Measurements from ENCODE around the gene AEBP1. TPM values are rescaled to one million over a fixed set of nuclear protein-coding genes. Genes with fewer than 3 reads are reported as not detected.

AEBP1 gene
- total and polyA plus RNA-seq, 2 experiments from 2014 or later: 15.1 to 42.0 TPM

GRCh38 chr7:44150966-44151941 is 47.1 kb downstream of the AEBP1 start:
- H3K4me2 ChIP-seq: no peak overlapping the region
- no peaks in the 10 kb centered on the region for H3K36me3 Mint-ChIP-seq (ENCODE audit: low read depth)
- peaks cover 18% of the 10 kb centered on the region for H3K4me1 Mint-ChIP-seq
- TF ChIP-seq ZNF331 (CRISPR knock-in tag; IDR thresholded peaks at IDR 0.05; ENCODE audit: low read depth) (no peak), POLR2AphosphoS5 (IDR thresholded peaks at IDR 0.05; ENCODE audit: low read depth) (no peak), CREB1 (CRISPR knock-in tag; IDR thresholded peaks at IDR 0.05; ENCODE audit: low read depth) (no peak), EZH2 (IDR thresholded peaks at IDR 0.05; ENCODE audit: low read depth, unreplicated experiment) (no peak), ETS1 (IDR thresholded peaks at IDR 0.05) (no peak), JUNB (IDR thresholded peaks at IDR 0.05; ENCODE audit: unreplicated experiment) (no peak), NANOG (IDR thresholded peaks at IDR 0.05; ENCODE audit: borderline replicate concordance) (no peak), STAT1 (IDR thresholded peaks at IDR 0.05; ENCODE audit: unreplicated experiment) (no peak), CTCF (conservative IDR thresholded peaks at IDR 0.05; ENCODE audit: low read depth in 2 of 2) (no peak), ZNF114 (CRISPR knock-in tag; IDR thresholded peaks at IDR 0.05) (no peak), EZH2phosphoT487 (IDR thresholded peaks at IDR 0.05; ENCODE audit: unreplicated experiment) (no peak)
- TF ChIP-seq, protein P1, sequence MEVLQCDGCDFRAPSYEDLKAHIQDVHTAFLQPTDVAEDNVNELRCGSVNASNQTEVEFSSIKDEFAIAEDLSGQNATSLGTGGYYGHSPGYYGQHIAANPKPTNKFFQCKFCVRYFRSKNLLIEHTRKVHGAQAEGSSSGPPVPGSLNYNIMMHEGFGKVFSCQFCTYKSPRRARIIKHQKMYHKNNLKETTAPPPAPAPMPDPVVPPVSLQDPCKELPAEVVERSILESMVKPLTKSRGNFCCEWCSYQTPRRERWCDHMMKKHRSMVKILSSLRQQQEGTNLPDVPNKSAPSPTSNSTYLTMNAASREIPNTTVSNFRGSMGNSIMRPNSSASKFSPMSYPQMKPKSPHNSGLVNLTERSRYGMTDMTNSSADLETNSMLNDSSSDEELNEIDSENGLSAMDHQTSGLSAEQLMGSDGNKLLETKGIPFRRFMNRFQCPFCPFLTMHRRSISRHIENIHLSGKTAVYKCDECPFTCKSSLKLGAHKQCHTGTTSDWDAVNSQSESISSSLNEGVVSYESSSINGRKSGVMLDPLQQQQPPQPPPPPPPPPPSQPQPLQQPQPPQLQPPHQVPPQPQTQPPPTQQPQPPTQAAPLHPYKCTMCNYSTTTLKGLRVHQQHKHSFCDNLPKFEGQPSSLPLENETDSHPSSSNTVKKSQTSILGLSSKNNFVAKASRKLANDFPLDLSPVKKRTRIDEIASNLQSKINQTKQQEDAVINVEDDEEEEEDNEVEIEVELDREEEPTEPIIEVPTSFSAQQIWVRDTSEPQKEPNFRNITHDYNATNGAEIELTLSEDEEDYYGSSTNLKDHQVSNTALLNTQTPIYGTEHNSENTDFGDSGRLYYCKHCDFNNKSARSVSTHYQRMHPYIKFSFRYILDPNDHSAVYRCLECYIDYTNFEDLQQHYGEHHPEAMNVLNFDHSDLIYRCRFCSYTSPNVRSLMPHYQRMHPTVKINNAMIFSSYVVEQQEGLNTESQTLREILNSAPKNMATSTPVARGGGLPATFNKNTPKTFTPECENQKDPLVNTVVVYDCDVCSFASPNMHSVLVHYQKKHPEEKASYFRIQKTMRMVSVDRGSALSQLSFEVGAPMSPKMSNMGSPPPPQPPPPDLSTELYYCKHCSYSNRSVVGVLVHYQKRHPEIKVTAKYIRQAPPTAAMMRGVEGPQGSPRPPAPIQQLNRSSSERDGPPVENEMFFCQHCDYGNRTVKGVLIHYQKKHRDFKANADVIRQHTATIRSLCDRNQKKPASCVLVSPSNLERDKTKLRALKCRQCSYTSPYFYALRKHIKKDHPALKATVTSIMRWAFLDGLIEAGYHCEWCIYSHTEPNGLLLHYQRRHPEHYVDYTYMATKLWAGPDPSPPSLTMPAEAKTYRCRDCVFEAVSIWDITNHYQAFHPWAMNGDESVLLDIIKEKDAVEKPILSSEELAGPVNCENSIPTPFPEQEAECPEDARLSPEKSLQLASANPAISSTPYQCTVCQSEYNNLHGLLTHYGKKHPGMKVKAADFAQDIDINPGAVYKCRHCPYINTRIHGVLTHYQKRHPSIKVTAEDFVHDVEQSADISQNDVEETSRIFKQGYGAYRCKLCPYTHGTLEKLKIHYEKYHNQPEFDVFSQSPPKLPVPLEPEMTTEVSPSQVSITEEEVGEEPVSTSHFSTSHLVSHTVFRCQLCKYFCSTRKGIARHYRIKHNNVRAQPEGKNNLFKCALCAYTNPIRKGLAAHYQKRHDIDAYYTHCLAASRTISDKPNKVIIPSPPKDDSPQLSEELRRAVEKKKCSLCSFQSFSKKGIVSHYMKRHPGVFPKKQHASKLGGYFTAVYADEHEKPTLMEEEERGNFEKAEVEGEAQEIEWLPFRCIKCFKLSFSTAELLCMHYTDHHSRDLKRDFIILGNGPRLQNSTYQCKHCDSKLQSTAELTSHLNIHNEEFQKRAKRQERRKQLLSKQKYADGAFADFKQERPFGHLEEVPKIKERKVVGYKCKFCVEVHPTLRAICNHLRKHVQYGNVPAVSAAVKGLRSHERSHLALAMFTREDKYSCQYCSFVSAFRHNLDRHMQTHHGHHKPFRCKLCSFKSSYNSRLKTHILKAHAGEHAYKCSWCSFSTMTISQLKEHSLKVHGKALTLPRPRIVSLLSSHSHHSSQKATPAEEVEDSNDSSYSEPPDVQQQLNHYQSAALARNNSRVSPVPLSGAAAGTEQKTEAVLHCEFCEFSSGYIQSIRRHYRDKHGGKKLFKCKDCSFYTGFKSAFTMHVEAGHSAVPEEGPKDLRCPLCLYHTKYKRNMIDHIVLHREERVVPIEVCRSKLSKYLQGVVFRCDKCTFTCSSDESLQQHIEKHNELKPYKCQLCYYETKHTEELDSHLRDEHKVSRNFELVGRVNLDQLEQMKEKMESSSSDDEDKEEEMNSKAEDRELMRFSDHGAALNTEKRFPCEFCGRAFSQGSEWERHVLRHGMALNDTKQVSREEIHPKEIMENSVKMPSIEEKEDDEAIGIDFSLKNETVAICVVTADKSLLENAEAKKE (CRISPR knock-in tag; IDR thresholded peaks at IDR 0.05): no peak
- TF ChIP-seq, protein P2, sequence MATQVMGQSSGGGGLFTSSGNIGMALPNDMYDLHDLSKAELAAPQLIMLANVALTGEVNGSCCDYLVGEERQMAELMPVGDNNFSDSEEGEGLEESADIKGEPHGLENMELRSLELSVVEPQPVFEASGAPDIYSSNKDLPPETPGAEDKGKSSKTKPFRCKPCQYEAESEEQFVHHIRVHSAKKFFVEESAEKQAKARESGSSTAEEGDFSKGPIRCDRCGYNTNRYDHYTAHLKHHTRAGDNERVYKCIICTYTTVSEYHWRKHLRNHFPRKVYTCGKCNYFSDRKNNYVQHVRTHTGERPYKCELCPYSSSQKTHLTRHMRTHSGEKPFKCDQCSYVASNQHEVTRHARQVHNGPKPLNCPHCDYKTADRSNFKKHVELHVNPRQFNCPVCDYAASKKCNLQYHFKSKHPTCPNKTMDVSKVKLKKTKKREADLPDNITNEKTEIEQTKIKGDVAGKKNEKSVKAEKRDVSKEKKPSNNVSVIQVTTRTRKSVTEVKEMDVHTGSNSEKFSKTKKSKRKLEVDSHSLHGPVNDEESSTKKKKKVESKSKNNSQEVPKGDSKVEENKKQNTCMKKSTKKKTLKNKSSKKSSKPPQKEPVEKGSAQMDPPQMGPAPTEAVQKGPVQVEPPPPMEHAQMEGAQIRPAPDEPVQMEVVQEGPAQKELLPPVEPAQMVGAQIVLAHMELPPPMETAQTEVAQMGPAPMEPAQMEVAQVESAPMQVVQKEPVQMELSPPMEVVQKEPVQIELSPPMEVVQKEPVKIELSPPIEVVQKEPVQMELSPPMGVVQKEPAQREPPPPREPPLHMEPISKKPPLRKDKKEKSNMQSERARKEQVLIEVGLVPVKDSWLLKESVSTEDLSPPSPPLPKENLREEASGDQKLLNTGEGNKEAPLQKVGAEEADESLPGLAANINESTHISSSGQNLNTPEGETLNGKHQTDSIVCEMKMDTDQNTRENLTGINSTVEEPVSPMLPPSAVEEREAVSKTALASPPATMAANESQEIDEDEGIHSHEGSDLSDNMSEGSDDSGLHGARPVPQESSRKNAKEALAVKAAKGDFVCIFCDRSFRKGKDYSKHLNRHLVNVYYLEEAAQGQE (IDR thresholded peaks at IDR 0.05; ENCODE audit: unreplicated experiment): no peak
- no peak overlapping the region for H3K4me3 Mint-ChIP-seq
- peaks cover 8% of the 10 kb centered on the region for H3K4me1 ChIP-seq (ENCODE audit: insufficient read depth)
- ATAC-seq (no peak), DNase-seq (ENCODE audit: low spot score) (no peak)
- peaks cover 14% of the 10 kb centered on the region for H3K27me3 Mint-ChIP-seq (ENCODE audit: insufficient read depth, low read depth, poor library complexity)
- H4K20me1 ChIP-seq (replicated peaks; ENCODE audit: insufficient read depth): no peaks in the 10 kb centered on the region
- peaks cover 9% of the 10 kb centered on the region; the same call in 1 of the 2 replicates for H3K27me3 ChIP-seq (ENCODE audit: insufficient read depth)
- H3K27ac ChIP-seq (ENCODE audit: low read depth): no peak overlapping the region
- H3K4me3 ChIP-seq: no peak overlapping the region
- H3F3A ChIP-seq (replicated peaks; ENCODE audit: low read depth): no peaks in the 10 kb centered on the region
- no peak overlapping the region for H2AFZ ChIP-seq
- no peak overlapping the region for H3K27ac Mint-ChIP-seq
- H3K79me2 ChIP-seq (replicated peaks; ENCODE audit: insufficient read depth): no peaks in the 10 kb centered on the region
- H3K9me3 Mint-ChIP-seq: no peaks in the 10 kb centered on the region
- no peaks in the 10 kb centered on the region for H3K9me2 ChIP-seq (ENCODE audit: insufficient read depth)
- no peaks in the 10 kb centered on the region for H3K36me3 ChIP-seq (ENCODE audit: insufficient read depth)
